GM18867 (cell line): ENCODE data around the gene MIF.
"Not testable (repeated sequence)": the region's sequence is repeated elsewhere in the genome, so short reads cannot be mapped to it uniquely, and the experiment has no call there.

Experiments
- ATAC-seq: cut with Tn5 transposase; IDR thresholded peaks from one replicate; pipeline ENCODE4 v1.9.1; 2021; ENCODE audit warnings: mild to moderate bottlenecking, moderate library complexity; ENCODE audit not compliant: unreplicated experiment

MIF gene

DNA sequence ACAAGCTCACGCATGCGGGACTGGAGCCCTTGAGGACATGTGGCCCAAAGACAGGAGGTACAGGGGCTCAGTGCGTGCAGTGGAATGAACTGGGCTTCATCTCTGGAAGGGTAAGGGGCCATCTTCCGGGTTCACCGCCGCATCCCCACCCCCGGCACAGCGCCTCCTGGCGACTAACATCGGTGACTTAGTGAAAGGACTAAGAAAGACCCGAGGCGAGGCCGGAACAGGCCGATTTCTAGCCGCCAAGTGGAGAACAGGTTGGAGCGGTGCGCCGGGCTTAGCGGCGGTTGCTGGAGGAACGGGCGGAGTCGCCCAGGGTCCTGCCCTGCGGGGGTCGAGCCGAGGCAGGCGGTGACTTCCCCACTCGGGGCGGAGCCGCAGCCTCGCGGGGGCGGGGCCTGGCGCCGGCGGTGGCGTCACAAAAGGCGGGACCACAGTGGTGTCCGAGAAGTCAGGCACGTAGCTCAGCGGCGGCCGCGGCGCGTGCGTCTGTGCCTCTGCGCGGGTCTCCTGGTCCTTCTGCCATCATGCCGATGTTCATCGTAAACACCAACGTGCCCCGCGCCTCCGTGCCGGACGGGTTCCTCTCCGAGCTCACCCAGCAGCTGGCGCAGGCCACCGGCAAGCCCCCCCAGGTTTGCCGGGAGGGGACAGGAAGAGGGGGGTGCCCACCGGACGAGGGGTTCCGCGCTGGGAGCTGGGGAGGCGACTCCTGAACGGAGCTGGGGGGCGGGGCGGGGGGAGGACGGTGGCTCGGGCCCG lies at the start of gene MIF:
TSS of gene MIF (plus strand) at position 439 of the 765 bp plus-strand sequence. CDS start at position 531, 92 bp downstream.
- peak; percentile 79 for ATAC-seq

DNA sequence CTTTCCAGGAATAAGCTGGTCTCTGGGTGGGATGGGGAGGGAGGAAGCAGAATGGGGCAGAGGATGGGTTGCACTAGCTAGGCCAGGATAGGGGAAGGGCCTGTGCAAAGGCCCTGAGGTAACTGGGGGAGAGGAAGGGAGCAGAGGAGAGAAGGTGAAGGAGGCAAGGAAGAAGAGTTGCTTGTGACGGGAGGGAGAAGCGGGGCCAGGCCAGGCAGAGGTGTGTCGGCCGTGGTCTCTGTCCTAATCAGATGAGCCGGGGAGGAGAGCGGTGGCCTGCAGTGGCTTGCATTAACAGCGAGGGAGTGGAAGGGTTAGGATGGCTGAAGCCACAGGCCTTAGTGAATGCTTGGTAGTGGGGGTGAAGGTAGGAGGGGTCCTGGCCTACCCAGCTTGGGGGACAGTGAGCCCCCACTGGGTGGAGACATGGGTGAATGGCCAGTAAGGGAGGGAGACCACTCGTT lies 49.4 kb upstream of the MIF start:
- no peak for ATAC-seq

DNA sequence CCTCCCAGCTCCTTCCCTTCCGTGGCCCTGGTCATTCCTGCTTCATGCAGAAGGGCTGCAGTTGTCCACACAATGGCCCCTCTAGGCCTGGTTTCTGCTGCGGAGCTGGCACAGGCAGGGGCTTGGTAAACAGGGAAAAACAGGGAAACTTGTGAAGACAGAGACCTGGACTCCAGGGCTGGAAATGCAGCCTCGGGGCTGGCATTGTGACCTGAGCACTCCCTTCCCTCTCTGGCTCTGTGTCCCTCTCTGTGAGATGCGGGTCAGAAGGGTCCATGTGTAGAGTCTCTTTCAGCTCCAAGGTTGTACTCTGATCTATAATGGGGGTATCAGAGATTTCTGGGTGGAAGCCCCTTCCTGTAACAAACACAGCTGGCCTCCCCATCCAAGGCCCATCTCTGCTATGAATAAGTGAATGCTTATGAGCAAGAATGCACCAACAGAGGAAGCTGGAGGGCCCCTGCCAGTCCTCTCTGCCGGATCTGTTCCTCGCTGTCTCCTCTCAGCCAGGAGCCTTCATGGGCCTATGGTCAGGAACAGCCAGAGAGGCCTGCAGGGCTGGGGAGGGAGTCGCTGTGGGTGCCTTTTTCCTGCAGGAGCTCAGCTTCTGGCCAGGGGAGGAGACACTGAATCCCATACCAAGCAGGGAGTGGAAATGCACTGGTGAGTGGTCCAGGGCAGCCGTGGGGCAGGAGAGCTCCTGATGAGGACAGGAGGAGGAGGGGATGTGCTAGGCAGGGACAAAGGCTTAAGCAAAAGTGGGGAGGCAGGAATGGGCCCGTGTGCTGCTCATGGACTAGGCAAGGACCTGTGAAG lies 48.7 kb upstream of the MIF start:
- no peak for ATAC-seq

DNA sequence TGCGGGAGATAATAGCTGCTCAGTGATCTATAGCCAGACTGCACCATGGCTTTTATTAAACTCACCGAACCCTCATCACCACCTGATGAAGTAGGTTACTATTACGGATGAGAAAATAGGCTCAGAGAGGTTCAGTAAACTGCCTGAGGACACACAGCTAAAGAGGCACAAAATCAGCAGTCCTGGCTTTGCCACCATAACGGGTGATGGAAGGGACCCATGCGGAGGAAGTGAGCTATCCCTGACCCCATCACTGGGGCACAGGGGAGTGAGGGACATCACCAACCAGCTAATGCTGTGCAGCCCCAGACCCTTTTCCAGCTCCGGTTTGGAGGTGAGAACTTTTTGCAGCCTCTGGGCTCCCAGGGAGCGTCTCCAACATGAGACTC lies 48.1 kb upstream of the MIF start:
- ATAC-seq, result no peak

DNA sequence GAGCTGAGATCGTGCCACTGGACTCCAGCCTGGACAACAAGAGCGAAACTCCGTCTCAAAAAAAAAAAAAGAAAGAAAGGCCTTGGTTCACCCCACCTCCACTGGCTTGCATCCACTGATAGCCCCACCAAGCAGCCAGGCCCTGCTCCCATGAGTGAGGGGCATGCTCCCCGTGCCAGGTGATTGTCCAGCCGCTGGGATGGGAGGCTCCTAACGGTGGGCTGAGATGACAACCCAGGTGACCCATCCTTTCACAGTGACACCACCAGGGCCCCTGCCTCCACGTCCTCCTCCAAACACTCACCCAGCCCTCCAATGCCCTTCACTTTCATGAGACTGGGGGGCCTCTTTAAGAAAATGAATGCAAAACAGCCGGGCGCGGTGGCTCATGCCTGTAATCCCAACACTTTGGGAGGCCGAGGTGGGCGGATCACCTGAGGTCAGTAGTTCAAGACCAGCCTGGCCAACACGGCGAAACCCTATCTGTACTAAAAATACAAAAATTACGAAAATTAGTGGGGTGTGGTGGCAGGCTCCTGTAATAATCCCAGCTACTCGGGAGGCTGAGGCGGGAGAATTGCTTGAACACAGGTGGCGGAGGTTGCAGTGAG lies 46.8 kb upstream of the MIF start:
- no peak for ATAC-seq

DNA sequence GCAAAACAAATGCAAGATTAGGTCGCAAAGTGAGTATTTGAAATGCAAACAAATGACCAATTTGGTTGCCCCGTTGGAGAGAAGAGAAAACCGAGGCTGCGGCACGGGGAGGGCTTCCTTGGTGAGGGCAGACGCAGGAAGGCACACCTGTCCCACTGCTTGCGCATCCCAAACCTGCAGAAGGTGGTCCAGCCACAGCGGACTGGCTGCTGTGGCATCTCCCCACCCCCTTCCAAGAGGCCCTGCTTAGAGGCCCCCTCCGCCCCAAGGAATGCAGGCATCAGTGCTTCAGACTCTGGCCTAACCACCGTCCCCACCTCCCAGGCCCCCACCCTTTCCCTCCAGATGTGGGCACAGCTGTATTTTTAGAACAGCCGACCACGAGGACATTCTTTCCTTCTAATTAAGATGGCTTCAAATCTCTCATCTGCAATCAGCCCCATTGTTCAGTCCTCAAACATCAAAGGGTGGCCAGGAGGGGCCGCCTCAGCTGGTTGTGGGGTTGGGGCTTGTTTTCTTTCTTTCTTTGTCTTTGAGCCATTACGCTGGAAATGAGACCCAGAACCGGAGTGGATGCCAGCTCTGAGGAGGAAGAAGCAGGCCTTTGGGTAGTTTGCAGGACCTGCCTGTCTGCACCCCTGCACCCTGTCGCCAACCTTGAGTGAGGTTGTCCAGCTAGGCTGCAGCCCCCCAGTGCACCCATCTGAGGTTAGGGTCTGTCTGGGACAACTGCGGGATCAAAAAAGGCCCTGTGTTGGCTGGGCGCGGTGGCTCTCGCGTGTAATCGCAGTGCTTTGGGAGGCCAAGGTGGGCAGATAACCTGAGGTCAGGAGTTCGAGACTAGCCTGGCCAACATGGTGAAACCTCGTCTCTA lies 46.0 kb upstream of the MIF start:
- ATAC-seq, result no peak

DNA sequence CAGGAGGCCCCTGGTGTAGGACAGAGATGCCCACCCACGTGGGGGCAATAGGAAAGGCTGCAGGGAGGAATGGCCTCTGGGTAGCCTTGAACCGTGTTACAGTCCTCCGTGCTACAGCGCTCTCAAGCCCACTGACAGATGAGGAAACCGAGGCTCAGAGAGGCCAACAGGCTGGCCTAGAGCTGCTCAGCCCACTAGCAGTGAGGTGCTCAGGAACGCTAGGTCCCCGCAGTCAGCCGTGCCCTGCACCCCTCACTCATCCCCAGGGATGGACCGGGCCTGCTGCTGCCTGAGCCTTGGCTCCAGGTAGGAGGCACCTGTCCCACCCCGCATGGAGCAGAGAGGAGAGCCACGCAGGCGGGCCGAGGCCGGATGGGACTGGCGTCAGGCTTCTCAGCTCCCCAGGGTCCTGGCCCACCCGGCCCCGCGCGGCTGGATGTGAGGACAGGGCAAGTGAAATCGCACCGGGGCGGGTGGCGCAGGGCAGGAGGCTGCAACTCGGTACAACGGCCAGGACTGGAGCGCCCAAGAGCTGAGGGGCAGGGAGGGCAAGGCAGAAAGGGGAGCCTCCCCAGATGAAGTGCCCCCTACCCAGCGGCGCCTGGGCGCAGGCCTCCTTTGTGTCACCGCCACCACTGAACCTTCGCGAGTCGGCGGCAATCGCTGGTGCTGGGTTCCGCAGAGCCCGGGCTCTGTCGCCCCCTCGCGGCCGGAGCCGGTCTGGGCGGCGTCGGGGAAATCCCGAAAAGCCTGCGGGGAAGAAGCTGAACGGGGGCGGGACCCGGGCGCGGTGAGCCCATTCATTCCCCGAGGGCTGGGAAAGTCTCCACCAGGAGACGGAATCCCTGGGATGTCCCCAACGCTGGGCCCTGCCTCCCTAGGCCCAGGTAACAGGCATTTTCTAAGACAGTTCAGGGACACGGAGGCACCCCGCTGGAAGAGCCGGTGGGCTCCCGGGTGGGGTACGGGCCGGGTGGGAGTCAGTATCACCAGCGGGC lies 44.9 kb upstream of the MIF start:
- ATAC-seq, result peak; percentile 55

DNA sequence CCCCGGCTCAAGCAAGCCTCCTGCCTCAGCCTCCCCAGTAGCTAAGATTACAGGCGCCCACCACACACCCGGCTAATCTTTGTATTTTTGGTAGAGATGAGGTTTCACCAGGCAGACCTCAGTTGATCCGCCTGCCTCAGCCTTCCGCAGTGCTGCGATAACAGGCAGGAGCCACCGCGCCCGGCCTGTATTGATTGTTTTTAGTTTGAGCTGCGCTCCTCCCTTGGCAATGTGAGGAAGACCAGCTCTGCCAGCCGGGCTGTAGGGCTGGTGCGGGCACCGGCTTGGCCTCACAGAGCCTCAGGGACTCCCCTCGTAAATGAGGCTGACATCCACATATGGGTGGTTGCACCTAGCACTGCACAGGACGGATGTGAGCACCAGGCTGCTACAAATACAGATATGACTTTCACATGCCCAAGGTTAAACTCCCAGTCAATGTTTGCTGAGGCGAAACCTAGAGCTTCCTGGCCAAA lies 44.0 kb upstream of the MIF start:
- peak; percentile 40 for ATAC-seq

DNA sequence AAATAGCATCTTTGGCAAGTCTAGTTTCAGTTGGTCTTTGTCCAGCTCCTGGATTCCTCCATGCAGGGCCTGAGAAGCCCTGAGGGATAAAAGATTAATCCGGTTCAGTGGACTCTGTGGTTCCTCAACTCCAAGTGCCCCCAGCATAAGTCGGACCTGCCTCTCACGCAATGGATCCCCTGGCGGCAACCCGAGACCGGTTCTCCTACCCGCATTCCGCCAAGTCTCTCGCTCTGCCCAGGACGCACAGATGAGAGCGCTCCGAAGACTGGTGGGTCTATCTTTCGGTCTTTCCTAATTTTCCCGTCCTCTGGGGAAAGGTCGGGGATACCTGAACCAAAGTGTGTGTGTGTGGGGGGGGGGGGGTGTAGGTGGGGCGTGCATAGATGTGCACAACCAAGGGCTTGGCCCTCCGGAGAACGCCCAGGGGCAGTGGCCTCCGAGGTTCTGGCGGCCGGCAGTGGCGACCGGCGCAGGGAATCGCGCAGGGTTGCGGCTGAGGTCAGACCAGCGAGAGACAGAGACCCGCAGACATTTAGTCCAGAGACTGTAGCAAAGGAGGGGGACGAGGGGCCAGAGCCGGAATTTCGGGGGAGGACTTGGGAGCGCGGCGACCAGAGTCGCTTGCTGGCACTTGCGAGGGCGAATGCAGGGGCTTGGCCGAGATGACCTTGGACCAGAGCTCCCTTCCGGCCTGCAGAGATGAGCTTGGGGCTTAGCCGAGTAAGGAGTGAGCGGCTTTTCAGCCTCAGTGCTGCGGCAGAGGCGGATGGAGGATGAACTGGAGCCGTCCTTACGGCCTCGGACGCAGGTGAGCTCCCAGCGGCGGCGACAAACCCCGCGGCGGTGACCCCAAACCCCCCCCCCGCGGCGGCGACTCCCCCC lies 37.2 kb upstream of the MIF start:
- ATAC-seq, result peak; percentile 31

DNA sequence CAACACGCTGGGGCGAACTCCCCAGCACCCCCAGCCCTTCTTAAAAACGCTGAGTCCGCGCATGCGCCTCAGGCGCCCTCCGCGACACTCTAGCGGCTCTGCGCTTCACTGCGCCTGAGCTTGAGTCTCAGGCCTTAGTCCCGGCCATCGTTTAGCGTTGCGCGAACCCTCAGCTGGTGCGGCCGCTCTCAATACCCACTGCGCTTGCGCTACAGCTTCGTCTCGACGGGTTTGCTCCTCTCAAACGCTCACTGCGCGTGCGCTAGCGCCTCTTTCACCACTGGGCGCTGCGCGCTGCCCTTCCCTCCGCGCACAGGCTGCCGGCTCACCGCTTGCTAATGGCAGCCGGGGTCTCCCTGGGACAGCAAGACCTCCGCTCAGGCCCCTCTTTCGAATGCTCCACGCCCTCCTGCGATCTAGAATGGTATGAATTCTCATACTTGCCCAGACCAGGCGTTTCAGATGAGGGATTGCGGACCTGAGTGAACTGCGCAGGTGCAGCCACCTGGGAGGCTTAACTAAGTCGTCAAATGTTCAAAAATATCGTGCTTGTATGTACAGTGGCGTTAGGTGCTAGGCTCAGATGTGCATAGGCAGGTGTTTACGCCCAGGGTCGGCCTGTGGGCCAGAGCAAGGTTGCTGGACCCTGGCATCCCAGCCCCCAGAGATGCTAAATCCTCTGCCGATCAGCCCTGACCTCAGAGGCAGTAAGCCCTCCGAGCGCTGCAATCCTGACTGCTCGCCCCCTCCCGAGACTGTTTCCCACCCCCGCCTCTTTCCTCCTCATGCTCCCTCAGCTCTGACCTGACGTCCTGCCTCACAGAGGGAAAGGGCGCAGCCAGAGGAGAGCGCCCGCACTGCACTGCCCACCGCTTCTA lies 36.3 kb upstream of the MIF start, which contains the start of gene SLC2A11:
TSS of gene SLC2A11 (plus strand) at position 270 of the 878 bp plus-strand sequence. CDS start at position 395, 125 bp downstream.
- peak; percentile 93 for ATAC-seq

DNA sequence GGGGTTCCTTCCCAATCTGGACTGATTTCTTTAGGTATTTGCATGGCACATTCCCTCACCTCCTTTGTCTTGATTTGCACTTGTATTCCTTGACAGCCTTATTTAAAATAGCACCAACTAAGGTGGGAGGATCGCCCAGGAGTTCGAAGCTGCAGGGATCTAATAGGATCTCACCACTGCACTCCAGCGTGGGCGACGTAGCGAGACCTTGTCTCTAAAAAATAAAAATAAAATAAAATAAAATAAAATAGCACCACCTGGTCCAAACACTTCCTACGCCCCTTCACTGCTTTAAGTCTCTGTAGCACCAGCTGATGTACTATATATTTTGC lies 35.7 kb upstream of the MIF start:
- no peak for ATAC-seq

DNA sequence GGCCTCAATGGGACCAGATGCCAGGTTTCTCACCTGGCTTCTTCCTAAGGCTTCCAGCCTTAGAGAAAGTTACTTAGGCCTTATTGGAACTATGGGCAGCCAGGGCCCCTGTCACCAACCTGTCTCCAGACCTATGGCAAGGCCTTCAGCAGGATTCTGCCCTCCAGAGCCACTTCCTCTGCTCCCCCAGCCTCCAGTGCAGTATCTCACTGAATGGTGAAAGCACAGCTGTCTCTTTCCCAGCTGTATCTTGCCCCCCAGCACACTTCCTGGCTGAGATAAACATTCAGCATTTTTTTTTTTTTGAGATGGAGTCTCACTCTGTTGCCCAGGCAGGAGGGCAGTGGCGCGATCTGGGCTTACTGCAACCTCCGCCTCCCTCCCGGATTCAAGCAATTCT lies 35.0 kb upstream of the MIF start:
- no peak for ATAC-seq

DNA sequence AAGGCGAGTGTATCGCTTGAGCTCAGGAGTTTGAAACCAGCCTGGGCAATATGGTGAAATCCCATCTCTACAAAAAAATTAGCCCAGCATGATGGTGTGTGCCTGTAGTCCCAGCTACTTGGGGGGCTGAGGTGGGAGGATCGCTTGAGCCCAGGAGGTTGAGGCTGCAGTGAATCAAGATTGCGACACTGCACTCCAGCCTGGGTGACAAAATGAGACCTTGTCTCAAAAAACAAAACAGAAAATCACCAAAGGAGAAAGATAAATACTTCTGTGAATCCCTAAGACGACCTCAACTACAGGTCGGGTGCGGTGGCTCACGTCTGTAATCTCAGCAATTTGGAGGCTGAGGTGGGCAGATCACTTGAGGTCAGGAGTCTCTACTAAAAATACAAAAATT lies 34.0 kb upstream of the MIF start:
- ATAC-seq, result not testable (repeated sequence)

DNA sequence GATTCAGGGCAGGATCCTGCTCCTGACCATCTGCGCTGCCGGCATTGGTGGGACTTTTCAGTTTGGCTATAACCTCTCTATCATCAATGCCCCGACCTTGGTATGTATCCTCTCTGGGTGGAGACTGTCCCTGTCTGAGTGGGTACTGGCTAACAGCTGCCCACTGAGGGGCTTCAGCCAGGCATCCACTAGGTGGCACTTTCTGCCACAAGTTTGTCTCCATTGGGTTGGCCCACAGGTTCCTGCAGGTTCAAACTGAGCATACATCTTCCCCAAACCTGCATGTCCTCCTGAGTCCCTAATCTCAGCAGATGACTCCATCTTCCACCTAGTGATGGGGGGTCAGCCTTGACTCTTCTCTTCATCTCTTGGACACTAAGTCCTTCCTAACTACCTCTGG lies 32.1 kb upstream of the MIF start:
- ATAC-seq, result no peak

DNA sequence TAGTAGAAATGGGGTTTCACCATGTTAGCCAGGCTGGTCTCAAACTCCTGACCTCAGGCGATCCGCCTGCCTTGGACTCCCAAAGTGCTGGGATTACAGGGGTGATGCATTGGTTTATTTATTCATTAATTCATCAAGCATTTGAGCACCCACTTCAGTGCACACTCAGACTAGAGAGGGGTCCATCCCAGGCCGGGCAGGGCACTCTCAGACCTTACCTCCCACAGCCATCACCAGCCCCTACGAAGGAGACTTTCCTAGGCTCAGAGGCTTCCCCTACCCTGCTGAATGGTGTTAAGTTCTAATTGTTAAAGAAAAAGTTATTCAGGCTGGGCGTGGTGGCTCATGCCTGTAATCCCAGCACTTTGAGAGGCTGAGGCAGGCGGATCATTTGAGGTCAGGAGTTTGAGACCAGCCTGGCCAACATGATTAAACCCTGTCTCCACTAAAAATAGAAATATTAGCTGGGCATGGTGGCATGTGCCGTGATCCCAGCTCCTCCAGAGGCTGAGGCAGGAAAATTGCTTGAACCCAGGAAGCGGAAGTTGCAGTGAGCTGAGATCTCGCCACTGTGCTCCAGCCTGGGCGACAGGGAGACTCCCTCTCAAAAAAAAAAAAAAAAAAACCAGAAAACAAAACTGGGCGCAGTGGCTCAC lies 29.6 kb upstream of the MIF start:
- ATAC-seq, result not testable (repeated sequence)

DNA sequence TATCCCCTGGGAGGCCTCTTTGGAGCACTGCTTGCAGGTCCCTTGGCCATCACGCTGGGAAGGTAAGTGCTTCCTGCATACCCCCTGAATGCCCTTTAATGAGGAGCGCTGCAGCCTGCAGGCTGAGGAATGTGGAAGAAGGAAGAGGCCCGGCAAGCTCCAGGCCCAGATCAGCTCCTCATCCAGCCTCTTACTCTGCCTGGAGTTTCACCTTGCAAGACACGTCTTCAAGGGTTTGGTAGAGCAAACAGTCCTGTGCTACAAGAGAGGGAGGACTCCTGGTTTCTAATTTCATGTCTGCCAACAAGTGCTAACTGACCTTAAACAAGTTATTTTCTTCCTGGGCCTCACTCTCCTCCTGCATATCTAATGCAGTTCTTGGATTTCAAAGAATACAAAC lies 25.6 kb upstream of the MIF start:
- ATAC-seq, result no peak

DNA sequence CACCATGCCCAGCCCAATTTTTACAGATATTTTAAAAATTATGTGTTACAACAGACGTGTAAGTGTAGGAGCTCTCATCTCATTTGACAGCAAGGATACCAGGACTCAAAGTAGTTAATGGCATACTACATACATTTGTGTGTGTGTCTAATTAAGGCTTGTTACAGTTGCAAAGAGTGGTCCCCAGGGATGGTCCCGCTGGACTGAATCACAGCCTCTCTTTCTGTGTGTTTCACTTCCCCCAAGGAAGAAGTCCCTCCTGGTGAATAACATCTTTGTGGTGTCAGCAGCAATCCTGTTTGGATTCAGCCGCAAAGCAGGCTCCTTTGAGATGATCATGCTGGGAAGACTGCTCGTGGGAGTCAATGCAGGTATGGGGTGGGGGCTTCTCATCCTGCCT lies 19.3 kb upstream of the MIF start:
- ATAC-seq, result no peak
